Endothelial cell of umbilical vein (primary cell): Measurements from ENCODE around the gene MIOS. TPM values are rescaled to one million over a fixed set of nuclear protein-coding genes. Genes with fewer than 3 reads are reported as not detected.

ENCODE experiments used
- BruUV-seq: library from RNA; stranded (reverse); fragments of 400-500 nt; replicated peaks from 2 replicates; lab custom pipeline; 2021; lab: Mats Ljungman, UMichigan
- CTCF ChIA-PET: fragments of 300-600, 350-600 bp; sonication (Branson Sonifier 250); formaldehyde crosslinking; loops from one replicate; lab custom pipeline; 2021; ENCODE audit warnings: antibody characterized with exemption, inconsistent platforms; lab: Charles Lee
- POLR2A ChIA-PET: fragments of 300-600, 350-600 bp; sonication (Branson Sonifier 250); formaldehyde crosslinking; loops from one replicate; lab custom pipeline; 2021; ENCODE audit warnings: antibody characterized with exemption, inconsistent platforms; lab: Charles Lee
- DNase-seq: peaks from one replicate; pipeline ENCODE4 v3.0.0-alpha.2; 2011; ENCODE audit warnings: low read depth, low spot score
- FAIRE-seq: peaks from 2 replicates; lab custom pipeline; 2011; peaks lifted over from hg19 to GRCh38; lab: Jason Lieb, UNC
- H2AFZ ChIP-seq: 2 replicates; pipeline ENCODE4 v1.6.0; 2012; ENCODE audit warnings: low read depth, low read length, control low read depth, inconsistent platforms
- H3K27ac ChIP-seq: 2 replicates; pipeline ENCODE4 v1.5.1; 2011; ENCODE audit warnings: low read depth, mild to moderate bottlenecking, control low read depth, low read length, moderate library complexity; ENCODE audit not compliant: insufficient read depth
- H3K27me3 ChIP-seq, 2 experiments: 2 replicates each; pipeline versions ENCODE4 v1.6.0 to v1.6.1; 2011; ENCODE audit warnings: low read length in 2 of 2, mixed read lengths in 1 of 2; ENCODE audit not compliant: control insufficient read depth in 2 of 2, insufficient read depth in 2 of 2
- H3K36me3 ChIP-seq, 2 experiments: 2 replicates in 1 of 2; 3 replicates in 1 of 2; pipeline ENCODE4 v1.5.1; 2011; ENCODE audit warnings: low read length in 2 of 2, mild to moderate bottlenecking in 1 of 2, moderate library complexity in 1 of 2; ENCODE audit not compliant: control insufficient read depth in 2 of 2, insufficient read depth in 2 of 2; ENCODE audit errors: extremely low read depth in 1 of 2
- H3K4me1 ChIP-seq: 3 replicates; pipeline ENCODE4 v1.5.1; 2011; ENCODE audit warnings: mild to moderate bottlenecking, low read length; ENCODE audit not compliant: control insufficient read depth, insufficient read depth; ENCODE audit errors: extremely low read depth
- H3K4me2 ChIP-seq: 2 replicates; pipeline ENCODE4 v1.6.1; 2011; ENCODE audit warnings: low read length, control low read depth, mixed read lengths; ENCODE audit not compliant: insufficient read depth
- H3K4me3 ChIP-seq, 3 experiments: fragments of 200-600 bp in 1 of 3; sonication (generic), shearing (Covaris generic) in 1 of 3; replicated peaks in 1 of 3; 2 replicates each; pipeline ENCODE4 v1.5.1; 2011 to 2016; ENCODE audit warnings: control low read depth in 3 of 3, low read length in 3 of 3, mild to moderate bottlenecking in 2 of 3, inconsistent platforms in 1 of 3, low read depth in 1 of 3, moderate library complexity in 1 of 3; ENCODE audit not compliant: insufficient read depth in 1 of 3
- H3K79me2 ChIP-seq: 2 replicates; pipeline ENCODE4 v1.6.0; 2012; ENCODE audit warnings: low read length, inconsistent platforms; ENCODE audit not compliant: control insufficient read depth, insufficient read depth
- H3K9ac ChIP-seq: replicated peaks from 2 replicates; pipeline ENCODE3; 2011; ENCODE audit warnings: low read length, control low read depth; ENCODE audit not compliant: insufficient read depth; ENCODE audit errors: extremely low read depth
- H3K9me1 ChIP-seq: replicated peaks from 3 replicates; pipeline ENCODE4 v1.6.0; 2011; ENCODE audit warnings: mild to moderate bottlenecking, low read length; ENCODE audit not compliant: control insufficient read depth, insufficient read depth; ENCODE audit errors: extremely low read depth
- H3K9me3 ChIP-seq: replicated peaks from 2 replicates; pipeline ENCODE4 v1.5.1; 2012; ENCODE audit warnings: low read length, inconsistent platforms; ENCODE audit not compliant: control insufficient read depth, insufficient read depth
- H4K20me1 ChIP-seq: replicated peaks from 2 replicates; pipeline ENCODE3; 2011; ENCODE audit warnings: mild to moderate bottlenecking, low read length; ENCODE audit not compliant: control insufficient read depth, insufficient read depth; ENCODE audit errors: extremely low read depth
- EZH2 ChIP-seq: IDR thresholded peaks from 2 replicates; pipeline ENCODE4 v1.6.1; 2012; ENCODE audit warnings: borderline replicate concordance, low read depth, mild to moderate bottlenecking, moderate library complexity, low read length, inconsistent platforms; ENCODE audit not compliant: severe bottlenecking
- FOS ChIP-seq: IDR thresholded peaks from 2 replicates; pipeline ENCODE4 v1.6.1; 2011; ENCODE audit warnings: mild to moderate bottlenecking, low read length, moderate library complexity, borderline replicate concordance; ENCODE audit not compliant: insufficient read depth
- GATA2 ChIP-seq: IDR thresholded peaks from 2 replicates; pipeline ENCODE4 v1.7.0; 2011; ENCODE audit warnings: low read depth, mild to moderate bottlenecking, moderate library complexity, mixed read lengths, low read length; ENCODE audit not compliant: insufficient read length, insufficient read depth
- JUN ChIP-seq: IDR thresholded peaks from 2 replicates; pipeline ENCODE4 v1.6.1; 2011; ENCODE audit warnings: borderline replicate concordance, low read depth; ENCODE audit not compliant: insufficient read length, insufficient read depth
- MYC ChIP-seq: IDR thresholded peaks from one replicate; pipeline ENCODE4 v1.6.1; 2011; ENCODE audit warnings: mild to moderate bottlenecking, low read depth, low read length
- POLR2A ChIP-seq: IDR thresholded peaks from 2 replicates; pipeline ENCODE4 v1.6.1; 2012; ENCODE audit warnings: low read depth, mild to moderate bottlenecking, control low read depth, low read length
- POLR2AphosphoS5 ChIP-seq: IDR thresholded peaks from 2 replicates; pipeline ENCODE4 v1.6.1; 2012; ENCODE audit warnings: low read depth, mild to moderate bottlenecking, control low read depth, low read length, moderate library complexity; ENCODE audit not compliant: insufficient read depth
- dilution Hi-C: fragments of 300-500 bp; cut with MboI; formaldehyde crosslinking; loops from one replicate; pipeline ENCODE4 v1.15.0; 2019; ENCODE audit warnings: low sequenced_read_pairs; ENCODE audit not compliant: extremely low pct_ligation_motif_present
- intact Hi-C: fragments of 100-400 bp; cut with micrococcal nuclease; formaldehyde crosslinking; loops from one replicate; pipeline ENCODE4 v1.10.0; 2022
- polyA plus RNA-seq, 4 experiments: library from polyadenylated mRNA; depleted of rRNA in 3 of 4; stranded (reverse) in 3 of 4; unstranded in 1 of 4; fragments of >200 nt; gene quantifications; 2 replicates each; pipeline versions ENCODE4 v1.2.1 to v1.2.3, GENCODE V29; 2011 to 2012; ENCODE audit warnings: missing spikeins in 1 of 4
- total RNA-seq: library from RNA; stranded (reverse); gene quantifications from 2 replicates; pipeline ENCODE4 v1.2.3, GENCODE V29; 2021
- TF ChIP-seq, protein P1 (sequence below): IDR thresholded peaks from 2 replicates; pipeline ENCODE4 v1.6.1; 2011; ENCODE audit not compliant: insufficient read depth, insufficient read length
- TF ChIP-seq, protein P2 (sequence below), 2 donors: IDR thresholded peaks; 1 replicate in 1 of 2; 2 replicates in 1 of 2; pipeline ENCODE4 v1.5.1; 2011; ENCODE audit warnings: low read length in 2 of 2, mild to moderate bottlenecking in 2 of 2, moderate library complexity in 2 of 2, control low read depth in 1 of 2, inconsistent platforms in 1 of 2, low read depth in 1 of 2; ENCODE audit not compliant: insufficient read depth in 1 of 2; ENCODE audit errors: extremely low read depth in 1 of 2

The MIOS gene
- total and polyA plus RNA-seq, 2 donors (not counting 3 experiments of a cell fraction or from before 2014, with no cell fraction given), result 8.5 to 16.8 TPM

DNA sequence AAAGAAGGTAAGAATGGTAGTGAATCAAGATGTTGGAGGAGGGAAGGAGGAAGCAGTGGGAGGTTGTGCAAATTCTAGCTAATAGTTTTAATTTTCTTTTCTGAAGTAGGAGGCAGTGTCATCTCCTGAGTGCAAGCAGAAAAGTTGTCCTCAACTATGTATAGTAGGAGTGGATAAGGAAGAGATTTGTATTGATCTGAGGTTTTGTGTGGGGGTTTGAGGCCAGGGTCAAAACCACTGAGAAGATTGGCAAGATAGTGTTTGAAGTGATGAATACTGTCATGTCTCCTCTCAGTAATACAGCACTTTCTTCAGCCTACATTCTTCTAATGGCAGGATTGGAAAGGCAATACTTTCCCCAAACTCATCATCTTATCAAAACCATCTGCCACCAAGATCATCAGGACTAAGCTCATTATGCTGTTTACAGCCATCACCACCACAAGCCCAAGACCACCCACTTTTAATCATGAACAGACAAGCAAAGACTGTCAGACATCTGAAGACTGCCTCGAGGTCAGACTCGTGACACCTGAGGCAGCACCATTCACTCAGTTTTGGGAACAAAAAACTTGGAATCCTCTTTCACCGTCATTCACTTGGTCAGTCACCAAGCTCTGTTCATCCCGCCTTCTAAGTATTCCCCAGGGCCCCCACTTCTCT lies 1.5 kb upstream of the MIOS start:
- DNase-seq (no peak), FAIRE-seq (no peak)
- Histone ChIP-seq H3K27ac (no peak overlapping the region), H4K20me1 (no peaks in the 10 kb centered on the region), H3K79me2 (peaks cover 27% of the 10 kb centered on the region), H3K9me3 (no peaks in the 10 kb centered on the region), H3K27me3 (no peaks in the 10 kb centered on the region), H3K4me3 (no peak overlapping the region), H3K4me1 (peaks cover 10% of the 10 kb centered on the region), H3K36me3 (no peaks in the 10 kb centered on the region), H3K4me2 (no peak overlapping the region), H3K9ac (no peak overlapping the region), H2AFZ (no peak overlapping the region), H3K9me1 (no peaks in the 10 kb centered on the region)
- ChIA-PET CTCF (interaction anchor here (0.6 to 1.1 kb wide), 4 partner anchors 140 to 632 kb away, joined by 3 to 4 read pairs (median 4); no protein-coding TSS in a partner anchor), POLR2A (no interaction called here)
- no TSS peak for BruUV-seq
- intact Hi-C loops (no loop called here), dilution Hi-C loops (no loop called here)
- TF ChIP-seq FOS, result no peak
- TF ChIP-seq, protein P1, sequence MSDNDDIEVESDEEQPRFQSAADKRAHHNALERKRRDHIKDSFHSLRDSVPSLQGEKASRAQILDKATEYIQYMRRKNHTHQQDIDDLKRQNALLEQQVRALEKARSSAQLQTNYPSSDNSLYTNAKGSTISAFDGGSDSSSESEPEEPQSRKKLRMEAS, result no peak
- TF ChIP-seq MYC, result no peak
- TF ChIP-seq, protein P2, sequence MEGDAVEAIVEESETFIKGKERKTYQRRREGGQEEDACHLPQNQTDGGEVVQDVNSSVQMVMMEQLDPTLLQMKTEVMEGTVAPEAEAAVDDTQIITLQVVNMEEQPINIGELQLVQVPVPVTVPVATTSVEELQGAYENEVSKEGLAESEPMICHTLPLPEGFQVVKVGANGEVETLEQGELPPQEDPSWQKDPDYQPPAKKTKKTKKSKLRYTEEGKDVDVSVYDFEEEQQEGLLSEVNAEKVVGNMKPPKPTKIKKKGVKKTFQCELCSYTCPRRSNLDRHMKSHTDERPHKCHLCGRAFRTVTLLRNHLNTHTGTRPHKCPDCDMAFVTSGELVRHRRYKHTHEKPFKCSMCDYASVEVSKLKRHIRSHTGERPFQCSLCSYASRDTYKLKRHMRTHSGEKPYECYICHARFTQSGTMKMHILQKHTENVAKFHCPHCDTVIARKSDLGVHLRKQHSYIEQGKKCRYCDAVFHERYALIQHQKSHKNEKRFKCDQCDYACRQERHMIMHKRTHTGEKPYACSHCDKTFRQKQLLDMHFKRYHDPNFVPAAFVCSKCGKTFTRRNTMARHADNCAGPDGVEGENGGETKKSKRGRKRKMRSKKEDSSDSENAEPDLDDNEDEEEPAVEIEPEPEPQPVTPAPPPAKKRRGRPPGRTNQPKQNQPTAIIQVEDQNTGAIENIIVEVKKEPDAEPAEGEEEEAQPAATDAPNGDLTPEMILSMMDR (IDR thresholded peaks at IDR 0.05; ENCODE audit: extremely low read depth in 1 of 2, insufficient read depth in 1 of 2, low read depth in 1 of 2, low read length in 2 of 2), result no peak
- TF ChIP-seq POLR2A, result no peak
- no peak for TF ChIP-seq EZH2
- no peak for TF ChIP-seq JUN
- no peak for TF ChIP-seq GATA2
- no peak for TF ChIP-seq POLR2AphosphoS5
